ENCODE data around the gene CCDC181.
"Not testable (repeated sequence)": the region's sequence is repeated elsewhere in the genome, so short reads cannot be mapped to it uniquely, and the experiment has no call there.

Gene CCDC181

DNA sequence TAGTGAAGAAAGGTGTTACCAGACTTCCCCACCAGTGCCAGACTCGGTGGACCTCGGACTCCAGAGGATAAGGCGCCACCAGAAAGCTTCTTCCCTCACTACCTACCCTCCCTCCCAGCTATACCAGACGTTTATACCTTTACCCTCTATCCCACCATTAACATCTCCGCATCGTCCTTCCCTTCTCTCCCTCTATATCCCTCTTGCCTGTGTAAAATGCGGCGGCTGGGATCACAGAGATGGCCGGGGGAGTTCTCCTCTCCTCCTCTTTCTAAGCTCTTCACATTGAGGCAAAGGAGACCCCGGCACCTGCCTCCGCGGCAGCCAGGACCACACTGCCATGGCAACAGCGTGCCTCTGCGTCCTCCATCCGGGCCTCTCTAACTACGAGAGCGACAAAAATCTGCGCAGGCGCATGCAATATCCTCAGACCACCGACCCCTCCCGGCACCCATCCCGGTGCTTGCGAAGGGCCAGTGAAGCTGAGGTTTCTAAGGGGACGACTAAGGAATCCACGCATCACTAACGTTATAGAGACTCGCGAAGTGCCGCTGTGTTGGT is at the start of gene CCDC181:
Gene CCDC181, minus strand, starts transcription at position 394 of the 561 bp plus-strand sequence. CDS start 2,547 bp downstream, outside the sequence.
- DNase-seq, result peak; percentile 57

DNA sequence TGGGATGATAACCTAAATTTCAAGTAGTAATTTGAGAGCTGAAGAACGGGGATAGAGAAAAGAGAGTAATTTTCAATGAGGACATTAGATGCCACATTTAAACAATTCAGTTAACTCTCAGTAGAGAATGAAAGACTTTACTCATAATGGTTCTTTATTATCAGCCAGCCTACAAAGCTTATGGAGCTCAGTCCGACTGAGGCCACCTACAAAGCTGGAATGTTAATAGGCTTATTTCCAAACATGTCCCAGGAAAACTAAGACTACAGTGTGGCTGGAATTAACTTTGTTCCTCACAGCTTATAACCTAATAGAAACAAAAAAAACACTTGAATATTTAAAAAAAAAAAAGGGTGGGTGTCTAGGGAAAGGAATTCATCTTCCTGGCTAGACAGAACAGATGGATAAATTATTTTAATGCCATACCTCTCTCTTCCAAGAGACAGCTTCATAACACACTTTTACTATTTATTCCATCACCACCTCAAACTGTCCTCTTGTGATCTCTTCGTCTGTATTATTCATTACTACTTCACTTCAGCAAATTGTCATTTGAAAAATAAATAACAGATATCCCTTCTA is 48.6 kb upstream of the CCDC181 start:
- DNase-seq, result no peak

DNA sequence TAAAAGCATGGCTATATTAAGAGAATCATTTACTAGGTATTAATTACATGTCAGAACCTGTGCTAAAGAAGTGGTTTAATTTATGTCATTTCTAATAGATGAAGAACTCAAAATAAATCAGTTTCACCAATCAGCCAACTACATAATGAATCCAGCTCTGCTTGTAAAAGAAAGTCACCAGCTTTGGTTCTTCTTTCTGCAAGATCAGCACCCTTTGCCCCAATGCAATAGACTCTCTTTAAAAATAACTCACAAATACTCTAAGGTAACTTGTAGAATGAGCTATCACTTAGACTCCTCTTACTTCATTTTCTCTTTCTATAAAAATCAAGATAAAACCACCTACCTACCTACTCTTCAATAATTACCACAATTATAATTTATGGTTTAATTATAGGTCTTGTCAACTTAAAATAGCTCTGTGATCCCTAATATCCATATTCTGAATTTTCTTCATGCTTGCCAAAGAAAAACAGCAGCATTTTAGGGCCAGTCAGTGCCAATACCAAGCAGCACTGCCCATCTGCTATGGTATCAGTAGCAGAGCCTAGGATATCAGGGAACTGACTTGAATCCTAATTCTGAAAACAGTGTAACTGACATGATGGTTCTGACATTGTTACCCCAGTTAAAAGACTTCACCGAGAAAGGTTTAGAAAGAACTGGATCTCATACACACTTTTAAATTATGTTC is 47.2 kb upstream of the CCDC181 start:
- no peak for DNase-seq

DNA sequence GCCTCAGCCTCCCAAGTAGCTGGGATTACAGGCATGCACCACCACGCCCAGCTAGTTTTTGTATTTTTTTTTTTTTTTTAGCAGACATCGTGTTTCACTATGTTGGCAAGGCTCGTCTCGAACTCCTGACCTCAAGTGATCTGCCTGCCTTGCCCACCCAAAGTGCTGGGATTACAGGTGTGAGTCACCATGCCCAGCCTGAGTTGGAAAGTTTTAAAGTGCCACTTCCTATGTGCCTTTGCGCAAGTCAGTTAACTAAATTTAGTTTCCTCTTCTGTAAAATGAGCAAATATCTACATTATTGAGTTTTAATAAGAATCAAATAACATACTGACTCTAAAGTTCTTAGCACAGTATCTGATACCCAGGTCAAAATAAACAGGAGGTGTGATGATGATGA is 46.1 kb upstream of the CCDC181 start:
- no peak for DNase-seq

DNA sequence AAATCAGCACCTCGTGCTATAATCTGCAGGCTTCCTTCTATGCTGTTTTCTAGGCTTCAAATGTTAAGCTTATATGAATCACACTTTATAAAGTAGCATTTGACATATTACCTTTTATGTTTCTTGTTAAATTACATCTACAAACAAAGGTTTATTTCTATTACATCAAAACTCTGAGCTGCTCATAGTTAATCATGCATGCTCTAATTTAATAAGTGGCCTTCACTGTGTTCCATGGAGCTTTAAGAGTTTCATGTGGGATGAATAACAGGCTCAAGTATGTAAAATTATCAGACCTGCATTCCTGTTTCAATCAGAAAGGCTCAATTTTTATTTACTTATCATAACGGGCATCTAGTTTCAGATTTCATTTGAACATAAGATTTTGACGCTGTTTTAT is 45.5 kb upstream of the CCDC181 start:
- DNase-seq, result no peak

DNA sequence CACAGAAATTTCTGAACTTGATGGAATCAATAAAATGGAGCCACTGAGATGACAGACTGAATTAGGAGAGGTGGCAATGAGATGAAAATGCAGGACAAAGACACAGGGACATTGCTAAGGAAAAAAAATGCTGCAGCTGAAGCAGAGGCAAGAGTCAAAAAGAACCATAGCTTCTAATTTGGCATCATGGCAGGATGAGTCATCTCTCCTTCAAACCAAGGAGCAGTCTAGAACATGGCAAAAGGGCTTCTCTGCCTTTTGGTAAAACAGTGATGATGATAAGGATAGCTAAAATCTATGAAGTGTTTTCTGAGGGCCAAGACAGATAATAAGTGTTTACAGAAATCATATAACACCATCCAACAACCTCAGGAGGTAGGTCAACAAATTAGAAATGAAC is 41.7 kb upstream of the CCDC181 start:
- DNase-seq, result no peak

DNA sequence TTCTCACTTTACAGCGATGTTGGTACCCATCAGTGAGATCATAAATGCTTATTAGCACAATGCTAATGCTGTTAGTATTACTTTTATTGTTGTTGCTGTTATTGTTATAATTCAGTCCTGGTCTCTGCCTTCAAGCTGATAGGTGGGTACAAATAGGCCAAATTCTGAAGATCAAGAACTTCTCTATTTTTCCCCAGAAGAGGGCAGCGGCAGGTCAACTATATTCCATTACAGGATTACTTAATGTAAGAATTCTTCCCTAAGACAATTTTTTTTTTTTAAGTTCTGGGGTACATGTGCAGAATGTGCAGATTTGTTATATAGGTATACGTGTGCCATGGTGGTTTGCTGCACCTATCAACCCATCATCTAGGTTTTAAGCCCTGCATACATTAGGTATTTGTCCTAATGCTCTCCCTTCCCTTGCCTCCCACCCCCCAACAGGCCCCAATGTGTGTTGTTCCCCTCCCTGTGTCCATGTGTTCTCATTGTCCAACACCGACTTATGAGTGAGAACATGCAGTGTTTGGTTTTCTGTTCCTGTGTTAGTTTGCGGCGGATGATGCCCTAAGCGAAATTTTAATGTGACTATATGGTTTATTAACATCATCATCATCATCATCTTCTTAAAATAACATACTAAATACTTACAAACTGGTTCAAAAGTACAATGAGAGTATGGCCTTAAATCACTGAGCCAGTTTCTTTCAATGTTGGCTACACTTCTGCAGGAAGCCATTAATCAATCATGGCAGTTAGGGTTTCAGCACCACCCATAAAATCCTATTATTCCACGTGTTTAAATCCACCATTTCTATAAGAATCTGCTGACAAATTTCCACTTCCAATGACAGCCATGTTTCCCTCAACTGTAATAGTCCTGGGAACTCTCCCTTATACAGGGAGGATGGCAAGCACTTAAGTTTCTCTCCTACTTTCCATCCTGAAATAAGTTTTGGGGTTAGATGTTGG is 39.3 kb upstream of the CCDC181 start:
- no peak for DNase-seq

DNA sequence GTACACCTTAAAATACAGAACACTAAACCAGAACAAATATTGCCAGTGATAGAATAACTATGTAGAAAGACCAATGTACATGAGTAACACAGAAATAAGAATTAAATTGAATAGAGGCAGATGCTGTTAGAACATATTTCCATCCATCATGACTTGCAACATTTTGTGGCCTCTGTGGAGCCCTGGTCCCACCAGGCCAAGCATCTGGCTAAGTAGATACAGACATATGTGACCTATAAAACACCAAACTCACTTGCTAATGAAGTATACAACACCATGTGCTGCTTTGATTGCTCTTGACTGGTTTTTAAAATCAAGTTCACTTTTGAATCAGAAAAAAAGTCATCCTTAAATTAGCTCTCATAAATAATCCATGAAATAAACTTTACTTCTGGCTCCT is 38.0 kb upstream of the CCDC181 start:
- no peak for DNase-seq

DNA sequence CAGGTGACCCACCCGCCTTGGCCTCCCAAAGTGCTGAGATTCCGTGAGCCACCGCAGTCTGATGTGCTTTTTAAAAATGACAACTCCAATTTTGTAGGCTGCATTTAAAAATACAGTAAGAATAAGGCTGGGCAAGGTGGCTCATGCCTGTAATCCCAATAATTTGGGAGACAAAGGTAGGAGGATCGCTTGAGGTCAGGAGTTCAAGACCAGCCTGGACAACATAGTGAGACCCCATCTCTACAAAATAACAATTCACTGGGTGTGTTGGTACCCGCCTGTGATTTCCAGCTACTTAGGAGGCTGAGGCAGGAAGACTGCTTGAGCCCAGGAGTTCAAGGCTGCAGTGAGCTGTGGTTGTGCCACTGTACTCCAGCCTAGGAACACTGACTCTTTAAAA is 35.1 kb upstream of the CCDC181 start:
- DNase-seq, result no peak

DNA sequence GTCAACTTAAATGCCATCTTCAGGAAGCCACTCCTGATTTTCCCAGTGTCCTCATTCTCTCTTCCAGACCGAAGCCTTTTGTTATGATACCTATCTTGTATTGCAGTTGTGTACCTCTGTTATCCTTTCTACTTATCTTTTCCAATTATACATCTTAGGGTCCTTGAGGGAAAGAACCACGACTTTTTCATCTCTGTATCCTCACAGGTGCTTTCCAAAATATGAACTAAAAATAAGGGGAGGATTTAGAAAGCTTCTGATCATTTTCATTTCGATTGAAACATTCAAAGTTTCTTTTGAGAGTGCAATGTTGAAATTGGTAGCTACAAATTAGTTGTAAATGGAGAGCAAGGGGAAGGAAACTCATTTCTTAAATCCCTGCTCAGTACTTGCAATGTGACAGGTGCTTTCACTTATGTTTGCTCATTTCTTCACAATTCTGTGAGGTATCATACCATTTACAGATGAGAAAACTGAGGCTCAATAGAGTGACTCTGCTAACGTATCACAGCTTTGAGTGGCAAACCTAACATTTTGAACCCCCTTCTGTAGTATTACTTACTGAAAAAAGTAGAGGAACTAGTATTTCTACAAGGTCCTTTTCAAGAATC is 34.2 kb upstream of the CCDC181 start:
- DNase-seq, result no peak

DNA sequence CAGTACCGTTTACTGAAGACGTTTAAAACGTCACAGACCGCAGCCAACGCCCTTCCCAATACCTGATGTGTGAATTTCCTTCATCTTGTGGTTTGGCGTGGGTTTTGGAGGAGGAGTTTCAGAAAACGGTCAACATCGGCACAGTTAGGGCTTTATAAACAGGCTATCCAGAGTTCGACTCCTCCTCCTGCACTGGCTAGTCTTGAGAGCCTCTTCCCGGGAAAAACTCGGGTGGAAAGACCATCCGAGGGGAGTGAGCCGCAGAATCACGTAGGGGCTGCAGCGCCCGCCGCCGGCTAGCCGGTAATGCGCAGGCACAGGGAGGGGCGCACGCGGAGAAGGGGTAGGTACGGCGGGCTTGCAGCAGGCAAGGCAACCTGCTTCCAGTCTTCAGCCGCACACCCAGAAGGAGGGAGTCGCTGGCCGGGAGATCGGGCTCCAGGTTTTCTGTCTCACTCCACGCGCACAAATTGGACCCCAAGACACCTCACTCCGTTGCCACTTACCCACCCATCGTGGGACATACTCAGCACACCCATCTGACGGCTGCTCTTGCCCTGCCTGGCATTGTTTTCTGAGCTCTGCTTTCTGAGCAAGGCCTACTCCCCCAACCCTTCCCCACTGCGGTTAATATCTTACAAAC is 33.0 kb upstream of the CCDC181 start:
- no peak for DNase-seq

DNA sequence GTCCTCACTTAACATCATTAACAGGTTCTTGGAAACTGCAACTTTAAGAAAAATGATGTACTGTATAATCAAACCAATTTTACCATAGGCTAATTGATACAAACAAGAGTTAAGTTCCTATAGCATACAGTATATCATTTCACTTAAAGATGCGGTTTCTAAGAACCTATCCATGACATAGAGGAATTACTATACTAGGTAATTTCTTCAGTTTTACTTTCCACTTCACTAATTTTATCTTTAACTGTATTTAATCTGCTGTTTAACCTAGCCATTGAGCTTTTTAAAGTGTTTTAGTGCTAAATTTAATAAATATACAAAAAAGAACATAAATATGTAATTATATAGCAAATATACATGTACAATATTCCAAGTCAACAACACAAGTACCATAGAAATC is 30.2 kb upstream of the CCDC181 start:
- no peak for DNase-seq

DNA sequence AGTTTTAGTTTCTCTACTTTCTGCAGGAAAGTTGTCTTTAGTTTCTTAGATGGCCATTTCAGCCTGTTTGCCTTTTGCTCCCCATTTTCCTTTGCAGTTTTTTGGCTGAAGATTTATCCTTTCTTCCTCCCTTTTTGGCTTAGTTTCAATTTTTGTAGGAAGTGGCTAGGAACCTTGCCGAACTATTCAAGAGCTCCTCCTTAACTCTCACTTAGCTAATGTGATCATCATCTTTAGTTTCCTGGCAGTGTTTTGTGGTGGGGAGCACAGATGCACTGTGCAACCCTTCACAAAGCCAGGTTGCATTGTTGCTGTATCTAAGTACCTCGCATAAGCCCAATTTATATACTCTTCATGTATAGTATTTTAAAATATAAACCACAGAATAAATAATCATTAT is 28.8 kb upstream of the CCDC181 start:
- DNase-seq, result no peak

DNA sequence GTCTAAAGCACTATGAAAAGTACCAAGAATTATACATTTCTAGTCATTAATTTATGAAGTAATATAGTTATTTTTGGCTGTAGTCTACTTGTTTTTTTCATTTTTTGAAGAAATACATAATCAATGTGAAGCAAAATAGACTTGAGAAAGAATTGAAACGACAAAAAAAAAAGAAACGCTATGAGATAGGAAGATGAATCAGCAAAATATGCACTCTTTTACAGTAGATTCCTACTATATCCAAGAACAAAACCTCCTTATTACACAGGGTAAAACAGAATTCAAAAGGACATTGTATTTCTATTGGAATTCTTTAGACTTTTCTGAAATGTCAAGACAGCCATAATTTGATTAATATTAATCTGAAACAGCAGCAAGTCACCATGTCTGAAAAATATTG is 25.6 kb upstream of the CCDC181 start:
- no peak for DNase-seq

DNA sequence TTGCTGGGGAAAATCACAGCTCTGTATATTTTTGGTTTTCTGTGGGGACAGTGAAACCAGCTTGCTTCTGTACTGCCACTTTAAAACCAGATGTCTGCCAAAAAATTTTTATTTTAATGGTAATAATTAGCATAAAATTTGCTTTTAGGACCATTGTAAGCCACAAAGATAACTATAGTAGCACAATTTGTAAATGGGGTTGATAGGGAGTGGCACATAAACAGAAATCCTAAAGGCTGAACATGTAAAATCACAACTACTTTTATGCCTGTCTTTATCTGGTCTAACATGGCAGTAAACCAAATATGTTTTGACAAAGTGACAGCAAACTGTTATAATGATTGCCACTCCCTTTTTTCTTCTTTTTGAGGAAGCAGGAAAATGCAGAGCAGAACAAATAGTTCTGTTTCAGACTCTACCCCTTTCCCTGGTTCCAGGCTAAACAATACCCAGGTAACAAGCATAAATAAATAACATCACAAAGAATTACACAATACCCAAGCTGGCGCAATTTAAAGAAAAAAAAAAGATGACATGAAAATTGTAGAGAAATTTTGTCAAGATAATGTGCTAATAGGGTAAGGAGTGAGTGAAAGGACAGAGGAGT is 24.0 kb upstream of the CCDC181 start:
- no peak for DNase-seq

DNA sequence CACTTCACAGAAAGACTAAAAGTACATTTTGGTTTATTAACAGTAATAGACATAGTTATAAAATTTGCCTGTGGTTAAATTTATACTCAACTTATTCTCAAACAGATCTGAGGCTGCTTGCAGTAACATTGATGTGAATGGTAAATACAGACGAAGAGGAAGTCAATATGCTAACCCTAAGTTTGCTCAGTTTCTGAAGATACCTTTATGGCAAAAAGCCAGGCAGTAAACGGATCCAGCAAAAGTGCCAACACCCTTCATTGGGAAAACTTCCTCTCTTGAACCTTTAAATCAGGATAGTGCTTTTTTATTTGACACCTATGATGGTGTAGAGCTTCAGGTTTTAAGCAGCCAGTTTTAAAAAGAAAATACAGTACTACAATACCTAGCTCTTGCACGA is 16.6 kb upstream of the CCDC181 start:
- no peak for DNase-seq

DNA sequence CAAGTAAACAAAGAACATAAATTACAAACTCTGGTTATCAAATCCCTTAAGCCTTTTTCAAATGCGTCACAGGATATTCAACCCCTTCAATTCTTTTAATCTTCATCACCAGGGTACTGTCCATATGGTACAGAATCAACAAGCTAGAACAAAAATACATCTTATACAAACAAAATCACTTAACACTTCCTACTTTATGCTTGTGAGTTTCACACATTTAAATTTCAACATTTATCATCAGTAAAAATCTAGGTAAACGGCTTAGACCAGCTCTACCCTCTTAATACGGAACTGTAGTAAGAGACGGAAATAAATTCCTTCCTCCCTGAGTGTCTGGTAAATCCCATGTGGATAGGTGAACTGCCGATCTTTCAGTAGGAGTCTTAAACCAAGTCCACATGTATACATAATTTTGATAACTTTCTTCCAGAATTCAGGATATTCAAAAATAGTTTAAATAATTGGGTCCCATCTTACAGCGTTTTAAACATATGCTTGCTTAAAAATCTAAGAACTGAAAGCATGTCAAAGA is 1.0 kb downstream of the CCDC181 start:
- no peak for DNase-seq

DNA sequence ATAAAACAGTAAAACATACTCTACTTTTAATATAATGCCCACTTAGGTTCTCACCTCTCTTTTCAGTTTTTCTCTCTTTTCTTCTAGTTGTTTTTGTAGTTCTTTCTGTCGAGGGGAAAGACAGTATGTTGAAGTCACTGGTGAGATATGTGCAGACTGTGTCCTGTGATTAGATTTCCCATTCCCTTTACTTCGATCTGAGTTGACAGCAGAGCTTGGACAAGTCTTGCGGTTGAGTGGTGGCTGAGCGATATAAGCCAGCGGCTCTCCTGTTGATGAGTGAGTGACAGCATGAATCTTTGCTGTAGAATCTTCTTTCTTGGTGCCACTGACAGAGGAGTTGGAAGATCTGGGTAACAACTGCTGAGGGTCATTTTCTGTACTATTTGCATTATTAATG is 6.0 kb downstream of the CCDC181 start:
- DNase-seq, result no peak

DNA sequence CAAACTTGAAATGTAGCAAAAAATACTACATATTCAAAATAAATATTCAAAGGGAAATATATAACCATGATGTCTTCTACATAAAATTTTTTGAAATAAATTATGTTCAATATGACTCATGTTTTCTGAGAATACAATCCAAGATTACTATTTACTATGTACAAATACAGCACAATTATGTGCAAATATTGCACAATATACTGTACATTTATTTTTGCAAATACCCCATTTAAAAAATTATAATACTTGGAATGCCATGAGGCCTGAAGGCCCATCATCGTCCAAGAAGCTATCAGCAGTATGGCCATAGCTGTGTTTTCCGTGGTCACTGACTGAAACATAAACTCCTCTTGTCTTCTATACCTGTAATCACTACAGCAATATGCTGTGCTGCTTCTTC is 12.3 kb downstream of the CCDC181 start:
- DNase-seq, result no peak

DNA sequence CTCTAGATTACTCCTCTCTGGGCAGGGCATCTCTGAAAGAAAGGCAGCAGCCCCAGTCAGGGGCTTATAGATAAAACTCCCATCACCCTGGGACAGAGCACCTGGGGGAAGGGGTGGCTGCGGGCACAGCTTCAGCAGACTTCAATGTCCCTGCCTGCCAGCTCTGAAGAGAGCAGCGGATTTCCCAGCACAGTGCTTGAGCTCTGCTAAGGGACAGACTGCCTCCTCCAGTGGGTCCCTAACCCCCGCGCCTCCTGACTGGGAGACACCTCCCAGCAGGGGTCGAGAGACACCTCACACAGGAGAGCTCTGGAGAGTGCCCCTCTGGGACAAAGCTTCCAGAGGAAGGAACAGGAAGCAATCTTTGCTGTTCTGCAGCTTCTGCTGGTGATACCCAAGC is 18.9 kb downstream of the CCDC181 start:
- DNase-seq, result not testable (repeated sequence)

DNA sequence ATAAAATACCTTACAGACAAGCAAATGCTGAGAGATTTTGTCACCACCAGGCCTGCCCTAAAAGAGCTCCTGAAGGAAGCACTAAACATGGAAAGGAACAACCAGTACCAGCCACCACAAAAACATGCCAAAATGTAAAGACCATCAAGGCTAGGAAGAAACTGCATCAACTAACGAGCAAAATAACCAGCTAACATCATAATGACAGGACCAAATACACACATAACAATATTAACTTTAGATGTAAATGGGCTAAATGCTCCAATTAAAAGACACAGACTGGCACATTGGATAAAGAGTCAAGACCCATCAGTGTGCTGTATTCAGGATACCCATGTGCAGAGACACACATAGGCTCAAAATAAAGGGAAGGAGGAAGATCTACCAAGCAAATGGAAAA is 24.7 kb downstream of the CCDC181 start:
- not testable (repeated sequence) for DNase-seq

DNA sequence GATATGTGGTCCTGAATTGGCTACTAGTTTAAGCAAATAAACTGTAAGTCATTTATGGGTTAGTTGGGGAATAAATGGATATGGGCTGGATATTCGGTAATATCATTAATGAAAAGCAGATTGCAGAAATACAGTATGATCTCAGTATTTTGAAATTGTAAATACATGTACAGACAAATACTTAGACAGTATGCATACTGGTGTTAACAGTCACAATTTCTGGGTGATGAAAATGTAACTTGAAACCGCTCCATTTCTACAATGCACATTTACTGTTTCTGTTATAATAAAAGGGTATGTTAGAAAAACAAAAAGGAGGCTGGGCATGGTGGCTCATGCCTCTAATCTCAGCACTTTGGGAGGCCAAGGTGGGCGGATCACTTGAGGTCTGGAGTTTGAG is 31.3 kb downstream of the CCDC181 start:
- no peak for DNase-seq

Measured in stimulated activated naive CD4-positive, alpha-beta T cell treated with Interleukin-2 at 50 U/mL for 16 hours (primary cell).